ENCODE data around the gene CCDC170.

Gene CCDC170

DNA sequence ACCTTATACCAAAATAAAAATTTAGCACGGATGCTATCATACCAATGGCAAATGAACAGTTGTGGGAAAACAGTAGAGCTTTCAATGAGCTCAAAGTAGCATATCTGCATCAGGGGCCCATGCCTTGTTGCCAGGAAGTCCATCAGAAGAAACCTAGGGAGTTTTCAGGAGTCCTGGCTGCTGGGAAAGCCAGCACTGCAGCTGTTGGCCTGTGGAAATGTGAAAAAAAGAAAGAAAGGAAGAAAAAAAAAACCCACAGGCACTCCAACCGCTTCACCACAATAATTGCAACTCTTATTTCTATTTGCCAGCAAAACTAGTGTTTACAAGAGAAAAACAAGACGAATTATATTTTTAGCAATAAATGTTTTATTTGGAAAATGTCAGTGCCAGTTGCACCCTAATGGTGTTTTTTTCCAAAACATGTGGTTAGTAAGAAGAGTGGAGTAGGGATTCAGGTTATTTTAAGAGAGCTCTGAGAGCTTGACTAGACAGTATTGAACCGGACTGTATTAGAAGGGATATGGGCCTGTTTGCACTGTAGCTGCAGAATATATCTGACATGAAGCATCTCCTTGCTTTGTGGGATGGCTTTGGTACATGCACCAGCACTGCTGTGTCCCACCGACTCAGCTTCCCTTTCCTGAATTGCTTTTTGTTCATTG, 137.3 kb downstream of the CCDC170 start:
- no peak overlapping the region for H3K27ac ChIP-seq
- no peak for TF ChIP-seq CTCF (IDR thresholded peaks at IDR 0.05; ENCODE audit: low read depth, low read length)
- DNase-seq = no peak
- no peaks in the 10 kb centered on the region for H3K27me3 ChIP-seq (ENCODE audit: insufficient read depth, low read depth, severe bottlenecking)
- H3K36me3 ChIP-seq = no peaks in the 10 kb centered on the region
- no peak overlapping the region for H3K4me3 ChIP-seq (ENCODE audit: low read depth, low read length)
- H3K9me3 ChIP-seq (ENCODE audit: severe bottlenecking) = no peaks in the 10 kb centered on the region

DNA sequence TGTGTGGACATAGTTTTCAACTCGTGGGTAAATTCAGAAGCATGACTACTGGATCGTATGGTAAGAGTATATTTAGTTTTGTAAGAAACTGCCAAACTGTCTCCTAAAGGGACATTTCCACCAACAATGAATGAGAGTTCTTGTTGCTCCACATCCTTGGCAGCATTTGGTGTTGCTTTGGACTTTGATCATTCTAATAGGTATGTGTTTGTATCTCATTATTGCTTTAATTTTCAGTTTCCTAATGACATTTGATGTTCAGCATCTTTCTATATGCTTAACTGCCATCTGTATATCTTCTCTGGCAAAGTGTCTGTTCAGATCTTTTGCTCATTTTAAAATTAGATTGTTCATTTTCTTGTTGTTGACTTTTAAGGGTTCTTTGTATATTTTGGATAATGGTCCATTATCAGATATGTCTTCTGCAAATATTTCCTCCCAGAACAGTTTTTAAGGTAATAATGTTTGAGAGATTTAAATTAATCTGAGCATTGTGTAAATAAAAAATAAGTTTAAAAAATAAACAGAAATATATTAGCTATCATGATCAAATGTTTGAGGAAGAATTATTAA, 138.7 kb downstream of the CCDC170 start:
- Histone ChIP-seq H3K27ac (no peak overlapping the region), H3K9me3 (ENCODE audit: severe bottlenecking) (no peaks in the 10 kb centered on the region), H3K4me3 (ENCODE audit: low read depth, low read length) (no peak overlapping the region), H3K27me3 (ENCODE audit: insufficient read depth, low read depth, severe bottlenecking) (no peaks in the 10 kb centered on the region), H3K36me3 (no peaks in the 10 kb centered on the region)
- no peak for TF ChIP-seq CTCF (IDR thresholded peaks at IDR 0.05; ENCODE audit: low read depth, low read length)
- no peak for DNase-seq

DNA sequence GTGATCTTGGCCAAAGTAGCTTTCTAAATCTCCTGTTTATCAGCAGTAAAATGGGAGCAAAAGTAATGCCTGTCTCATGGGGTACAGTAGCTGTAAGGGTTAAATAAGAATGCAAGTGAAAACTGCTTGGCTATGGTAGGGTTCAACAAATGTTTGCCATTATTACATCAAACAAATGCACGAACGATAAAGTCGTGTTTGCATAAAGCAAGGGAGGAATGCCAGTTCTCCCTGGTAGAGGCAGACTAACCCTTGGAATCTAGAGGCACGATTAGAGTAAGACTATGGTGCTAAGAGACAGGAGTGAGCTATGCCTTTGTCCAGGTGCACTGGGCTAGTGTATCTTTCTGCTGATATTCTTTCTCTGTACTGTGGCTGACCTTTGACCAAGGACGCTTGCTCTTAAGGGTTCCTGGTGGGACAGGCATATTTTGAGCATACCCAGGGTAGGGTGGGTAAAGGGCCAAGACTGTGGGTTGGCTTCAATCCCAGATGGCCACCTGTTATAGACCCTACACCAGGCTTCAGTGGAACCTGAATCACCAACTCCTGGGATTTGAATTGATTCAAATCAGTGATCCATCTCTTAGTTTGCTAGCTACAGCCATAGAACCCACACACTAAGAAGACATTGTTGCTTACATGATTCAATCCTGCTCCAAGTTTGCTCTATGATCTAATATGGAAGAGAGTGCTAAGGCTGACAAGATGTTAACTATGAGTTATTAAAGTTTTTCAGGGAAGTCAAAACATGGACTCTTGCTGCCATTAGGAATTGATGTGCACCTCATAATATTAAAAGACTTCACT, 139.9 kb downstream of the CCDC170 start:
- DNase-seq = no peak
- H3K4me3 ChIP-seq (ENCODE audit: low read depth, low read length) = no peak overlapping the region
- H3K27ac ChIP-seq = no peak overlapping the region
- no peaks in the 10 kb centered on the region for H3K36me3 ChIP-seq
- TF ChIP-seq CTCF (IDR thresholded peaks at IDR 0.05; ENCODE audit: low read depth, low read length) = no peak
- H3K27me3 ChIP-seq (ENCODE audit: insufficient read depth, low read depth, severe bottlenecking) = no peaks in the 10 kb centered on the region
- H3K9me3 ChIP-seq (ENCODE audit: severe bottlenecking) = peaks cover 3% of the 10 kb centered on the region

DNA sequence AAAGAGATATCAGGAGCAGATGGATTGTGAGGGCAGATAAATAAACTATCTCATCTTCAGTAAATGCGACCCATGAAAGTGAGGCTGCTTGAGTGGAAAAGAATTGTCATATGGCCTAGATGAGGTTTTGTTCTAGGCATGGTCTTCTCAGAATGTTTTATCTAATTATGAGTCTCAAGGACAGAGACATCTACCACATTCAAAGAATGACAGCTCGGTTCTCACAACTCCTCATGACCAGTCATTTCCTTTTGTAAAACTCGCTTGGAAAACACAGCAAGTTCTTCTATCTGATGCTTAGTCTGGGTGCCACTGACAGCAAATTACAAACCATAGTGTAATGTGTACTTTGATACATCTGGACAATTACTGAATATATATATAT, 140.5 kb downstream of the CCDC170 start:
- no peak for TF ChIP-seq CTCF (IDR thresholded peaks at IDR 0.05; ENCODE audit: low read depth, low read length)
- no peaks in the 10 kb centered on the region for H3K27me3 ChIP-seq (ENCODE audit: insufficient read depth, low read depth, severe bottlenecking)
- H3K36me3 ChIP-seq = no peaks in the 10 kb centered on the region

DNA sequence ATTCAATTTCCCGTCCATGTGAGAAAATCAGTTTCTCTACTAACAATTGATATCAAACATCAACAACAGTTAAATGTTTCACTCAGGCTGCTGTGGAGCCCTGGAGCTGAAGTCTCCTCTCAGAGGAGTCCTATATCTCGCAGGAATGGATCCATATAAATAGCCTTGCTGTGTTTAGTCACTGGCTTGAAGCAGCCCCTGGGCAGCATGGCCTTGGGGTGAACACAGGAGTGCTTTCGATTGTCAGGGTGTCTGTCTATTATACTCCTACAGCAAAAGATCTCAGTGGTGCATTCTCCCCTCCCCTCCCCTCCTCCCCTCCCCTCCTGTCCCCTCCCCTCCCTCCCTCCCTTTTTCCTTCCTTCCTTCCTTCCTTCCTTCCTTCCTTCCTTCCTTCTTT, 141.9 kb downstream of the CCDC170 start:
- Histone ChIP-seq H3K27ac (no peak overlapping the region), H3K4me3 (ENCODE audit: low read depth, low read length) (no peak overlapping the region), H3K9me3 (ENCODE audit: severe bottlenecking) (peaks cover 3% of the 10 kb centered on the region), H3K36me3 (no peaks in the 10 kb centered on the region), H3K27me3 (ENCODE audit: insufficient read depth, low read depth, severe bottlenecking) (no peaks in the 10 kb centered on the region)
- DNase-seq = no peak
- no peak for TF ChIP-seq CTCF (IDR thresholded peaks at IDR 0.05; ENCODE audit: low read depth, low read length)

More for the DNA sequence above, 140.5 kb downstream of the CCDC170 start:
- Histone ChIP-seq H3K4me3 (ENCODE audit: low read depth, low read length) (no peak overlapping the region), H3K27ac (no peak overlapping the region), H3K9me3 (ENCODE audit: severe bottlenecking) (peaks cover 3% of the 10 kb centered on the region)
- DNase-seq = no peak

All from WERI-Rb-1 (cell line).